SK-N-SH (cell line): Measurements from ENCODE around the gene NUTM2E.
"Not testable (repeated sequence)": the region's sequence is repeated elsewhere in the genome, so short reads cannot be mapped to it uniquely, and the experiment has no call there.

Experiments
- EZH2phosphoT487 ChIP-seq: fragments of 200-600 bp; sonication (generic); IDR thresholded peaks from 2 replicates; pipeline ENCODE4 v1.6.1; 2017; ENCODE audit warnings: low read depth, mixed run types, mild to moderate bottlenecking, antibody characterized with exemption, moderate library complexity, borderline replicate concordance
- FOXM1 ChIP-seq: IDR thresholded peaks from 2 replicates; pipeline ENCODE4 v1.4.0; 2012; ENCODE audit warnings: low read depth, mild to moderate bottlenecking
- GABPA ChIP-seq: IDR thresholded peaks from 2 replicates; pipeline ENCODE4 v1.4.0; 2012; ENCODE audit warnings: low read depth, mild to moderate bottlenecking
- NRF1 ChIP-seq: IDR thresholded peaks from 2 replicates; pipeline ENCODE4 v1.6.1; 2012; ENCODE audit warnings: low read depth, mild to moderate bottlenecking, low read length
- POLR2AphosphoS5 ChIP-seq: IDR thresholded peaks from 2 replicates; pipeline ENCODE4 v1.6.1; 2012; ENCODE audit warnings: low read depth, low read length
- SIN3A ChIP-seq: IDR thresholded peaks from 2 replicates; pipeline ENCODE4 v1.6.1; 2012; ENCODE audit warnings: low read depth, mild to moderate bottlenecking, low read length, moderate library complexity, borderline replicate concordance
- TF ChIP-seq, protein P1 (sequence below): fragments of 200-600 bp; sonication (generic); IDR thresholded peaks from 2 replicates; pipeline ENCODE4 v1.6.1; 2017; ENCODE audit warnings: antibody characterized with exemption, mild to moderate bottlenecking, moderate library complexity

- TF ChIP-seq EZH2phosphoT487, POLR2AphosphoS5, SIN3A, FOXM1, GABPA, NRF1: not testable (repeated sequence)
- TF ChIP-seq, protein P1, sequence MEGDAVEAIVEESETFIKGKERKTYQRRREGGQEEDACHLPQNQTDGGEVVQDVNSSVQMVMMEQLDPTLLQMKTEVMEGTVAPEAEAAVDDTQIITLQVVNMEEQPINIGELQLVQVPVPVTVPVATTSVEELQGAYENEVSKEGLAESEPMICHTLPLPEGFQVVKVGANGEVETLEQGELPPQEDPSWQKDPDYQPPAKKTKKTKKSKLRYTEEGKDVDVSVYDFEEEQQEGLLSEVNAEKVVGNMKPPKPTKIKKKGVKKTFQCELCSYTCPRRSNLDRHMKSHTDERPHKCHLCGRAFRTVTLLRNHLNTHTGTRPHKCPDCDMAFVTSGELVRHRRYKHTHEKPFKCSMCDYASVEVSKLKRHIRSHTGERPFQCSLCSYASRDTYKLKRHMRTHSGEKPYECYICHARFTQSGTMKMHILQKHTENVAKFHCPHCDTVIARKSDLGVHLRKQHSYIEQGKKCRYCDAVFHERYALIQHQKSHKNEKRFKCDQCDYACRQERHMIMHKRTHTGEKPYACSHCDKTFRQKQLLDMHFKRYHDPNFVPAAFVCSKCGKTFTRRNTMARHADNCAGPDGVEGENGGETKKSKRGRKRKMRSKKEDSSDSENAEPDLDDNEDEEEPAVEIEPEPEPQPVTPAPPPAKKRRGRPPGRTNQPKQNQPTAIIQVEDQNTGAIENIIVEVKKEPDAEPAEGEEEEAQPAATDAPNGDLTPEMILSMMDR, result not testable (repeated sequence)
Observed at GRCh38 chr10:79805857-79806256, 20.7 kb upstream of the NUTM2E start.
